Loucy (cell line): ENCODE results near the gene LHFPL2.

Experiments used
- CTCF ChIP-seq: fragments of 200-600 bp; sonication (generic); conservative IDR thresholded peaks from 2 replicates; pipeline ENCODE4 v1.5.1; 2014; ENCODE audit warnings: mild to moderate bottlenecking, antibody characterized with exemption, low read length
- EZH2phosphoT487 ChIP-seq: fragments of 200-600 bp; IDR thresholded peaks from 2 replicates; pipeline ENCODE4 v1.6.1; 2018; ENCODE audit warnings: antibody characterized with exemption, mild to moderate bottlenecking, moderate library complexity, borderline replicate concordance

- TF ChIP-seq EZH2phosphoT487 (no peak), CTCF (no peak)
These were observed 2.9 kb upstream of the LHFPL2 start for GRCh38 chr5:78651468-78651867.
